ENCODE results near the gene HEBP2.

HEBP2 gene

GRCh38 chr6:138455746-138456400, 51.9 kb downstream of the HEBP2 start:
- peak; percentile 56 for DNase-seq

- no peak for DNase-seq
Observed at GRCh38 chr6:138456401-138456790, 52.4 kb downstream of the HEBP2 start.

- DNase-seq = no peak
Observed at GRCh38 chr6:138461647-138462046, 57.6 kb downstream of the HEBP2 start.

GRCh38 chr6:138464085-138464484, 60.1 kb downstream of the HEBP2 start:
- DNase-seq = no peak

- DNase-seq = no peak
Observed at GRCh38 chr6:138465007-138465645, 61.1 kb downstream of the HEBP2 start.

GRCh38 chr6:138467901-138468300, 63.9 kb downstream of the HEBP2 start:
- no peak for DNase-seq

GRCh38 chr6:138468320-138469015, 64.4 kb downstream of the HEBP2 start:
- DNase-seq = no peak
